ENCODE results near the gene LSM2. TPM values are rescaled to one million over a fixed set of nuclear protein-coding genes. Genes with fewer than 3 reads are reported as not detected.
A peak's percentile ranks its signal among the peaks of the same experiment; 100 is the strongest.

The LSM2 gene
- total and polyA plus RNA-seq, 2 donors from 2014 or later: 41.6 to 70.6 TPM

- peak overlapping the region in 1 of 3 donors; percentile 13 for H3K4me3 ChIP-seq (ENCODE audit: low read length in 3 of 3)
- H3K4me1 ChIP-seq (ENCODE audit: control insufficient read depth in 2 of 3, insufficient read depth in 2 of 3, low read depth in 1 of 3, low read length in 3 of 3): peaks cover 0 to 19% (median 0%) of the 10 kb centered on the region in 3 donors
- DNase-seq: no peak
- intact Hi-C loops (cut with DNase I): no loop called here
- TF ChIP-seq CTCF (IDR thresholded peaks at IDR 0.05; ENCODE audit: borderline replicate concordance, extremely low read depth, insufficient read depth): no peak
- no peaks in the 10 kb centered on the region for H3K27me3 ChIP-seq (ENCODE audit: control insufficient read depth, insufficient read depth, low read length)
- FAIRE-seq: no peak
- peak overlapping the region; percentile 77 to 92 for H3K27ac ChIP-seq (ENCODE audit: low read depth in 2 of 2, low read length in 2 of 2)
- peak overlapping the region in 1 of 3 donors; percentile 58 for H3K9ac ChIP-seq (ENCODE audit: low read length in 3 of 3)
- H3K36me3 ChIP-seq (ENCODE audit: control insufficient read depth in 2 of 3, insufficient read depth in 3 of 3, low read length in 3 of 3): peaks cover 0 to 1% (median 0%) of the 10 kb centered on the region in 3 donors
- no peaks in the 10 kb centered on the region for H3K9me3 ChIP-seq (ENCODE audit: control insufficient read depth in 2 of 3, insufficient read depth in 1 of 3, low read length in 3 of 3)
Observed at GRCh38 chr6:31775184-31775583, 31.6 kb downstream of the LSM2 start.

GRCh38 chr6:31771992-31772358 lies 34.8 kb downstream of the LSM2 start:
- Histone ChIP-seq H3K4me1 (ENCODE audit: control insufficient read depth in 2 of 3, insufficient read depth in 2 of 3, low read depth in 1 of 3, low read length in 3 of 3) (peaks cover 0 to 16% (median 0%) of the 10 kb centered on the region in 3 donors), H3K9ac (ENCODE audit: low read length in 3 of 3) (no peak overlapping the region), H3K36me3 (ENCODE audit: control insufficient read depth in 2 of 3, insufficient read depth in 3 of 3, low read length in 3 of 3) (no peaks in the 10 kb centered on the region), H3K27ac (ENCODE audit: low read depth in 2 of 2, low read length in 2 of 2) (no peak overlapping the region), H3K27me3 (ENCODE audit: control insufficient read depth, insufficient read depth, low read length) (no peaks in the 10 kb centered on the region), H3K9me3 (ENCODE audit: control insufficient read depth in 2 of 3, insufficient read depth in 1 of 3, low read length in 3 of 3) (no peaks in the 10 kb centered on the region), H3K4me3 (ENCODE audit: low read length in 3 of 3) (no peak overlapping the region)
- no peak for FAIRE-seq
- no peak for TF ChIP-seq CTCF (IDR thresholded peaks at IDR 0.05; ENCODE audit: borderline replicate concordance, extremely low read depth, insufficient read depth)
- intact Hi-C loops (cut with DNase I): no loop called here
- DNase-seq: no peak

GRCh38 chr6:31770860-31771259 lies 35.9 kb downstream of the LSM2 start:
- FAIRE-seq (no peak), DNase-seq (no peak)
- peaks cover 0 to 11% (median 0%) of the 10 kb centered on the region in 3 donors for H3K4me1 ChIP-seq (ENCODE audit: control insufficient read depth in 2 of 3, insufficient read depth in 2 of 3, low read depth in 1 of 3, low read length in 3 of 3)
- H3K9ac ChIP-seq (ENCODE audit: low read length in 3 of 3): no peak overlapping the region
- no peak overlapping the region for H3K27ac ChIP-seq (ENCODE audit: low read depth in 2 of 2, low read length in 2 of 2)
- H3K36me3 ChIP-seq (ENCODE audit: control insufficient read depth in 2 of 3, insufficient read depth in 3 of 3, low read length in 3 of 3): no peaks in the 10 kb centered on the region
- no peaks in the 10 kb centered on the region for H3K27me3 ChIP-seq (ENCODE audit: control insufficient read depth, insufficient read depth, low read length)
- no peak overlapping the region for H3K4me3 ChIP-seq (ENCODE audit: low read length in 3 of 3)
- no peak for TF ChIP-seq CTCF (IDR thresholded peaks at IDR 0.05; ENCODE audit: borderline replicate concordance, extremely low read depth, insufficient read depth)
- H3K9me3 ChIP-seq (ENCODE audit: control insufficient read depth in 2 of 3, insufficient read depth in 1 of 3, low read length in 3 of 3): no peaks in the 10 kb centered on the region
- intact Hi-C loops (cut with DNase I): no loop called here

Data from kidney (tissue), 14 donors.